K562 (cell line): ENCODE data around the gene PDE4D. TPM values are rescaled to one million over a fixed set of nuclear protein-coding genes. Genes with fewer than 3 reads are reported as not detected.

ENCODE experiments used
- ATAC-seq: fragments of 200-7000 bp; cut with Tn5 transposase; 3 replicates; pipeline ENCODE4 v1.9.1; 2020; ENCODE audit warnings: moderate library complexity
- BruUV-seq: library from RNA; stranded (reverse); fragments of 400-500 nt; replicated peaks from 2 replicates; lab custom pipeline; 2021; lab: Mats Ljungman, UMichigan
- CTCF ChIA-PET: fragments of 300-600 bp; formaldehyde crosslinking; extraction: SDS; loops from one replicate; lab custom pipeline; 2021; ENCODE audit warnings: low intra/inter-chr PET ratio; lab: Yijun Ruan, JAX
- POLR2A ChIA-PET: fragments of 300-600, 350-650 bp; sonication (Branson Sonifier 250); formaldehyde crosslinking; extraction: SDS; loops from one replicate; lab custom pipeline; 2021; ENCODE audit warnings: antibody characterized with exemption, inconsistent platforms; lab: Yijun Ruan, JAX
- DNase-seq, 4 experiments: peaks; one replicate each; pipeline versions ENCODE4 v3.0.0 to v3.0.0-alpha.2; 2011 to 2018; ENCODE audit warnings: low spot score in 3 of 4, mixed read lengths in 3 of 4; ENCODE audit errors: extremely low read depth in 1 of 4
- FAIRE-seq: peaks from 2 replicates; lab custom pipeline; 2011; peaks lifted over from hg19 to GRCh38; lab: Jason Lieb, UNC
- H2AFZ ChIP-seq: 2 replicates; pipeline ENCODE4 v1.6.0; 2011; ENCODE audit warnings: low read depth, low read length, control low read depth, inconsistent platforms
- H3K27ac ChIP-seq: fragments of 200-600 bp; 3 replicates; pipeline ENCODE4 v1.8.0; 2011; ENCODE audit warnings: low read depth, mild to moderate bottlenecking, control low read depth, inconsistent platforms, low read length, moderate library complexity, mixed read lengths; ENCODE audit errors: extremely low read depth
- H3K27me3 ChIP-seq, 2 experiments: fragments of 300-600 bp in 1 of 2; 2 replicates in 1 of 2; 3 replicates in 1 of 2; pipeline versions ENCODE4 v1.6.0 to v1.8.0; 2011; ENCODE audit warnings: inconsistent platforms in 2 of 2, low read length in 2 of 2, mild to moderate bottlenecking in 1 of 2, mixed read lengths in 1 of 2, moderate library complexity in 1 of 2; ENCODE audit not compliant: control insufficient read depth in 2 of 2, insufficient read depth in 2 of 2
- H3K36me3 ChIP-seq: fragments of 300-600 bp; 3 replicates; pipeline ENCODE4 v1.8.0; 2011; ENCODE audit warnings: mild to moderate bottlenecking, low read length, inconsistent platforms; ENCODE audit not compliant: control insufficient read depth, insufficient read depth
- H3K4me1 ChIP-seq, 2 experiments: fragments of 200-600 bp in 1 of 2; replicated peaks in 1 of 2; 2 replicates in 1 of 2; 3 replicates in 1 of 2; pipeline versions ENCODE4 v1.5.1 to v1.8.0; 2011; ENCODE audit warnings: inconsistent platforms in 2 of 2, low read length in 2 of 2, mild to moderate bottlenecking in 1 of 2, mixed read lengths in 1 of 2, moderate library complexity in 1 of 2; ENCODE audit not compliant: control insufficient read depth in 2 of 2, insufficient read depth in 2 of 2
- H3K4me2 ChIP-seq: 2 replicates; pipeline ENCODE4 v1.6.1; 2011; ENCODE audit warnings: low read length, control low read depth, inconsistent platforms, mixed read lengths; ENCODE audit not compliant: insufficient read depth
- H3K4me3 ChIP-seq: fragments of 200-600 bp; sonication (generic), shearing (Covaris generic); 2 replicates; pipeline ENCODE4 v1.5.1; 2016; ENCODE audit warnings: control low read depth, inconsistent platforms
- H3K79me2 ChIP-seq: fragments of 200-600 bp; 3 replicates; pipeline ENCODE4 v1.8.0; 2011; ENCODE audit warnings: low read length, inconsistent platforms; ENCODE audit not compliant: control insufficient read depth, insufficient read depth
- H3K9ac ChIP-seq, 2 experiments: 2 replicates each; pipeline versions ENCODE4 v1.6.0 to v1.6.1; 2011; ENCODE audit warnings: low read depth in 2 of 2, low read length in 2 of 2, control low read depth in 1 of 2, inconsistent platforms in 1 of 2, mild to moderate bottlenecking in 1 of 2, mixed read lengths in 1 of 2; ENCODE audit not compliant: insufficient read depth in 1 of 2
- H3K9me1 ChIP-seq: one replicate; pipeline ENCODE4 v1.6.0; 2011; ENCODE audit warnings: inconsistent platforms, mild to moderate bottlenecking, low read length, moderate library complexity; ENCODE audit not compliant: control insufficient read depth, insufficient read depth
- H3K9me3 ChIP-seq: replicated peaks from 2 replicates; pipeline ENCODE4 v1.5.1; 2011; ENCODE audit warnings: low read depth, low read length, inconsistent platforms; ENCODE audit not compliant: control insufficient read depth, insufficient read depth
- H4K20me1 ChIP-seq: replicated peaks from 2 replicates; pipeline ENCODE4 v1.6.1; 2011; ENCODE audit warnings: low read length, inconsistent platforms, mixed read lengths; ENCODE audit not compliant: control insufficient read depth, insufficient read depth
- GATAD2B ChIP-seq: fragments of 450-650 bp; IDR thresholded peaks from 2 replicates; pipeline ENCODE4 v1.6.1; 2017; ENCODE audit warnings: mild to moderate bottlenecking, borderline replicate concordance
- GTF2E2 ChIP-seq: fragments of 200-800 bp; sonication (Bioruptor generic); IDR thresholded peaks from 2 replicates; pipeline ENCODE4 v1.6.1; 2016; ENCODE audit warnings: missing genetic modification characterization, missing compliant biosample characterization
- IRF2 ChIP-seq: sonication (generic); formaldehyde crosslinking; IDR thresholded peaks from 2 replicates; pipeline ENCODE4 v1.8.1; 2022; ENCODE audit warnings: mild to moderate bottlenecking, missing genetic modification reagents
- IRF9 ChIP-seq: fragments of 450-650 bp; IDR thresholded peaks from 2 replicates; pipeline ENCODE4 v1.6.1; 2016; ENCODE audit warnings: missing biosample characterization, missing genetic modification characterization
- KAT8 ChIP-seq: fragments of 450-650 bp; IDR thresholded peaks from 2 replicates; pipeline ENCODE4 v1.6.1; 2016; ENCODE audit warnings: low read depth, mild to moderate bottlenecking
- MCM7 ChIP-seq, 2 experiments: fragments of 450-650 bp; IDR thresholded peaks; 2 replicates each; pipeline ENCODE4 v1.6.1; 2016 to 2018
- NFRKB ChIP-seq: fragments of 450-650 bp; IDR thresholded peaks from 2 replicates; pipeline ENCODE4 v1.6.1; 2016; ENCODE audit warnings: low read depth
- POLR2AphosphoS2 ChIP-seq: IDR thresholded peaks from 2 replicates; pipeline ENCODE4 v1.6.1; 2012; ENCODE audit warnings: low read length, improper control_type of control experiment
- POLR2B ChIP-seq: fragments of 450-650 bp; IDR thresholded peaks from 2 replicates; pipeline ENCODE4 v1.6.1; 2018; ENCODE audit warnings: low read depth; ENCODE audit not compliant: partially characterized antibody
- PTTG1 ChIP-seq: fragments of 450-650 bp; IDR thresholded peaks from 2 replicates; pipeline ENCODE4 v1.6.1; 2016; ENCODE audit warnings: low read depth, mild to moderate bottlenecking, missing genetic modification characterization, missing compliant biosample characterization
- RB1 ChIP-seq: fragments of 450-650 bp; IDR thresholded peaks from 2 replicates; pipeline ENCODE4 v1.6.1; 2017; ENCODE audit warnings: low read depth, mild to moderate bottlenecking
- SMAD4 ChIP-seq: fragments of 250-450 bp; sonication (Bioruptor Pico); conservative IDR thresholded peaks from 2 replicates; pipeline ENCODE4 v1.8.0; 2021; ENCODE audit warnings: inconsistent platforms, mild to moderate bottlenecking, moderate library complexity
- TEAD4 ChIP-seq, 2 experiments: sonication (generic) in 1 of 2; formaldehyde crosslinking in 1 of 2; IDR thresholded peaks; 2 replicates each; pipeline versions ENCODE4 v1.6.1 to v1.8.0; 2012 to 2022; ENCODE audit warnings: borderline replicate concordance in 1 of 2, inconsistent platforms in 1 of 2, low read length in 1 of 2, mild to moderate bottlenecking in 1 of 2, missing genetic modification reagents in 1 of 2
- WGBS: fragments of 100-300 bp; shearing (Covaris generic); methylation state at CpG from one replicate; pipeline ENCODE4 v1.1.6; 2016; ENCODE audit warnings: low coverage, mixed read lengths; ENCODE audit not compliant: insufficient coverage; ENCODE audit errors: missing lambda C conversion rate; 5-methylcytosine and 5-hydroxymethylcytosine counted together
- in situ Hi-C: fragments of 300-500 bp; cut with MboI; formaldehyde crosslinking; loops from 4 replicates; pipeline ENCODE4 v1.15.0; 2018; ENCODE audit warnings: inconsistent platforms, mixed read lengths
- intact Hi-C: fragments of 100-400 bp; cut with micrococcal nuclease; formaldehyde crosslinking; loops from 2 replicates; pipeline ENCODE4 v1.14.2; 2022
- polyA plus RNA-seq, 8 experiments: library from polyadenylated mRNA; depleted of rRNA in 4 of 8; stranded (reverse) in 5 of 8; unstranded in 3 of 8; fragments of >200 nt; fragmentation: Nextera tagmentation in 2 of 8; fragmentation: Illumina TruSeq in 1 of 8; extraction: Ambion mirVana in 2 of 8; extraction: Trizol in 1 of 8; gene quantifications; 2 replicates each; pipeline versions ENCODE4 v1.2.1 to v1.2.3, GENCODE V29; 2011 to 2014; ENCODE audit warnings: inconsistent platforms in 1 of 8, missing spikeins in 1 of 8
- total RNA-seq, 7 experiments: library from RNA; depleted of rRNA in 6 of 7; stranded (reverse); fragments of >200 nt in 6 of 7; fragmentation: Illumina TruSeq in 2 of 7; extraction: Trizol in 2 of 7; gene quantifications; 2 replicates each; pipeline versions ENCODE4 v1.2.1 to v1.2.3, GENCODE V29; 2011 to 2021; ENCODE audit warnings: low replicate concordance in 1 of 7

The PDE4D gene
- total and polyA plus RNA-seq, 9 of the 15 experiments (the other 6 are each of a cell fraction or from before 2014, with no cell fraction given), result 0.04 to 0.46 (median 0.13) TPM

GRCh38 chr5:58925627-58926540 lies 967.6 kb downstream of the PDE4D start:
- H3K27me3 ChIP-seq, result no peaks in the 10 kb centered on the region
- H3K9me3 ChIP-seq, result no peaks in the 10 kb centered on the region
- 2% methylated on average over 5 of the region's 5 CpGs for WGBS
- no peak overlapping the region for H2AFZ ChIP-seq
- H4K20me1 ChIP-seq, result no peaks in the 10 kb centered on the region
- no TSS peak for BruUV-seq
- intact Hi-C loops (no loop called here), in situ Hi-C loops (no loop called here)
- no peaks in the 10 kb centered on the region for H3K36me3 ChIP-seq
- no peaks in the 10 kb centered on the region for H3K4me1 ChIP-seq
- POLR2A ChIA-PET, result interaction anchor here (0.7 kb wide), 1 partner anchor 478 kb away, joined by 3 read pairs; no protein-coding TSS in a partner anchor
- H3K79me2 ChIP-seq, result no peaks in the 10 kb centered on the region
- CTCF ChIA-PET, result no interaction called here
- TF ChIP-seq GTF2E2 (no peak), POLR2AphosphoS2 (no peak), PTTG1 (no peak), NFRKB (no peak), GATAD2B (no peak), MCM7 (IDR thresholded peaks at IDR 0.05) (no peak), KAT8 (no peak), TEAD4 (IDR thresholded peaks at IDR 0.05; ENCODE audit: low read length) (no peak), TEAD4 (CRISPR knock-in tag; IDR thresholded peaks at IDR 0.05; ENCODE audit: borderline replicate concordance) (no peak), IRF9 (tag) (no peak), RB1 (no peak), POLR2B (no peak), SMAD4 (no peak), IRF2 (no peak)
- no peak overlapping the region for H3K4me2 ChIP-seq
- no peak for ATAC-seq
- no peak overlapping the region for H3K9ac ChIP-seq
- FAIRE-seq, result no peak
- H3K4me3 ChIP-seq, result no peak overlapping the region
- H3K27ac ChIP-seq, result no peak overlapping the region
- no peaks in the 10 kb centered on the region for H3K9me1 ChIP-seq
- no peak for DNase-seq
